ENCODE data around the gene EBNA1BP2.

GRCh38 chr1:43165162-43165561 is 6.9 kb downstream of the EBNA1BP2 start:
- TF ChIP-seq CTCF (conservative IDR thresholded peaks at IDR 0.05; ENCODE audit: low read depth, low read length) (no peak), EZH2phosphoT487 (IDR thresholded peaks at IDR 0.05; ENCODE audit: borderline replicate concordance, low read length) (no peak), EZH2 (IDR thresholded peaks at IDR 0.05; ENCODE audit: low read length, unreplicated experiment) (no peak)

All from PC-3 (cell line).